H1 (cell line): ENCODE measurements around the gene RALA. TPM values are rescaled to one million over a fixed set of nuclear protein-coding genes. Genes with fewer than 3 reads are reported as not detected.

Experiments
- CTCF ChIA-PET: fragments of 300-600 bp; sonication (Branson Sonifier 250); formaldehyde crosslinking; loops from one replicate; lab custom pipeline; 2021; ENCODE audit not compliant: partially characterized antibody; lab: Charles Lee
- POLR2A ChIA-PET: fragments of 300-600 bp; sonication (Branson Sonifier 250); formaldehyde crosslinking; loops from one replicate; lab custom pipeline; 2021; ENCODE audit warnings: inconsistent platforms; ENCODE audit not compliant: partially characterized antibody; lab: Charles Lee
- DNase-seq, 2 experiments: peaks; one replicate each; pipeline versions ENCODE4 v3.0.0 to v3.0.0-alpha.2; 2010 to 2022; ENCODE audit warnings: low spot score in 2 of 2, low read depth in 1 of 2, mixed read lengths in 1 of 2
- FAIRE-seq: peaks from 2 replicates; lab custom pipeline; 2011; peaks lifted over from hg19 to GRCh38; lab: Jason Lieb, UNC
- H2AFZ ChIP-seq: 2 replicates; pipeline ENCODE4 v1.8.1; 2012; ENCODE audit warnings: low read length, inconsistent platforms
- H2AK5ac ChIP-seq: 2 replicates; pipeline ENCODE4 v1.6.1; 2013; ENCODE audit warnings: low read depth, low read length
- H2BK120ac ChIP-seq: replicated peaks from 2 replicates; pipeline ENCODE3; 2013; ENCODE audit warnings: low read depth, low read length, inconsistent platforms
- H2BK12ac ChIP-seq: 2 replicates; pipeline ENCODE4 v1.6.1; 2013; ENCODE audit warnings: low read depth, low read length
- H2BK15ac ChIP-seq: 2 replicates; pipeline ENCODE4 v1.6.1; 2013; ENCODE audit warnings: low read length
- H2BK20ac ChIP-seq: 2 replicates; pipeline ENCODE4 v1.6.1; 2013; ENCODE audit warnings: low read length
- H2BK5ac ChIP-seq: 2 replicates; pipeline ENCODE4 v1.6.1; 2013; ENCODE audit warnings: low read depth, low read length
- H3K14ac ChIP-seq: 2 replicates; pipeline ENCODE4 v1.6.1; 2013; ENCODE audit warnings: inconsistent platforms; ENCODE audit not compliant: insufficient read length
- H3K18ac ChIP-seq: 2 replicates; pipeline ENCODE4 v1.6.1; 2013; ENCODE audit warnings: low read length; ENCODE audit errors: extremely low read depth
- H3K23ac ChIP-seq: 2 replicates; pipeline ENCODE4 v1.6.1; 2013; ENCODE audit warnings: inconsistent platforms; ENCODE audit not compliant: insufficient read length
- H3K23me2 ChIP-seq: 2 replicates; pipeline ENCODE4 v1.6.1; 2013; ENCODE audit warnings: low read depth, low read length
- H3K27ac ChIP-seq: 2 replicates; pipeline ENCODE4 v1.6.1; 2011; ENCODE audit warnings: low read depth, low read length, inconsistent platforms
- H3K27me3 ChIP-seq, 4 experiments: replicated peaks in 1 of 4; 1 replicate in 1 of 4; 2 replicates in 3 of 4; pipeline versions ENCODE4 v1.6.1 to v1.8.1; 2011 to 2013; ENCODE audit warnings: low read length in 3 of 4, mild to moderate bottlenecking in 3 of 4, inconsistent platforms in 2 of 4, mixed read lengths in 2 of 4, moderate library complexity in 1 of 4; ENCODE audit not compliant: control insufficient read depth in 3 of 4, insufficient read depth in 3 of 4; ENCODE audit errors: extremely low read depth in 1 of 4
- H3K36me3 ChIP-seq, 4 experiments: 2 replicates each; pipeline versions ENCODE4 v1.6.1 to v1.8.1; 2011 to 2013; ENCODE audit warnings: mild to moderate bottlenecking in 4 of 4, low read length in 3 of 4, moderate library complexity in 2 of 4, control low read depth in 1 of 4, inconsistent platforms in 1 of 4; ENCODE audit not compliant: insufficient read depth in 4 of 4, control insufficient read depth in 2 of 4
- H3K4ac ChIP-seq: replicated peaks from 2 replicates; pipeline ENCODE3; 2013; ENCODE audit warnings: low read length, low read depth, mixed read lengths, inconsistent platforms; ENCODE audit not compliant: insufficient read length
- H3K4me1 ChIP-seq, 4 experiments: replicated peaks in 1 of 4; 1 replicate in 1 of 4; 2 replicates in 3 of 4; pipeline versions ENCODE4 v1.6.1 to v1.8.1; 2011 to 2013; ENCODE audit warnings: low read length in 3 of 4, inconsistent platforms in 2 of 4, mixed read lengths in 1 of 4; ENCODE audit not compliant: insufficient read depth in 4 of 4, control insufficient read depth in 3 of 4
- H3K4me2 ChIP-seq, 2 experiments: 2 replicates each; pipeline versions ENCODE4 v1.6.1 to v1.8.1; 2011 to 2013; ENCODE audit warnings: low read depth in 2 of 2, low read length in 2 of 2, control low read depth in 1 of 2, inconsistent platforms in 1 of 2, mild to moderate bottlenecking in 1 of 2; ENCODE audit not compliant: insufficient read depth in 1 of 2
- H3K4me3 ChIP-seq, 4 experiments: fragments of 200-600, 300-600 bp in 1 of 4; sonication (generic), shearing (Covaris generic), sonication (Bioruptor Twin) in 1 of 4; 2 replicates each; pipeline versions ENCODE4 v1.5.1 to v1.8.1; 2011 to 2016; ENCODE audit warnings: low read length in 4 of 4, low read depth in 3 of 4, control low read depth in 2 of 4, inconsistent platforms in 2 of 4, mild to moderate bottlenecking in 2 of 4, mixed read lengths in 1 of 4, moderate library complexity in 1 of 4; ENCODE audit not compliant: insufficient read depth in 2 of 4; ENCODE audit errors: extremely low read depth in 1 of 4
- H3K56ac ChIP-seq: replicated peaks from 2 replicates; pipeline ENCODE3; 2013; ENCODE audit warnings: low read depth, mild to moderate bottlenecking, mixed read lengths, low read length, inconsistent platforms; ENCODE audit not compliant: insufficient read length
- H3K79me1 ChIP-seq: 2 replicates; pipeline ENCODE4 v1.6.1; 2013; ENCODE audit warnings: low read depth, low read length, control low read depth
- H3K79me2 ChIP-seq, 2 experiments: 2 replicates each; pipeline versions ENCODE4 v1.6.1 to v1.8.1; 2012 to 2013; ENCODE audit warnings: low read length in 2 of 2, mild to moderate bottlenecking in 2 of 2, inconsistent platforms in 1 of 2; ENCODE audit not compliant: insufficient read depth in 2 of 2, control insufficient read depth in 1 of 2
- H3K9ac ChIP-seq, 4 experiments: replicated peaks in 1 of 4; 1 replicate in 1 of 4; 2 replicates in 3 of 4; pipeline versions ENCODE4 v1.6.1 to v1.8.1; 2011 to 2013; ENCODE audit warnings: low read depth in 3 of 4, low read length in 3 of 4, control low read depth in 2 of 4, mild to moderate bottlenecking in 2 of 4, moderate library complexity in 2 of 4, inconsistent platforms in 1 of 4; ENCODE audit errors: extremely low read depth in 1 of 4
- H3K9me3 ChIP-seq, 2 experiments: 2 replicates each; pipeline versions ENCODE4 v1.6.1 to v1.8.1; 2012 to 2013; ENCODE audit warnings: mild to moderate bottlenecking in 2 of 2, moderate library complexity in 2 of 2, control low read depth in 1 of 2, inconsistent platforms in 1 of 2, low read depth in 1 of 2, low read length in 1 of 2, mixed read lengths in 1 of 2; ENCODE audit not compliant: insufficient read depth in 2 of 2
- H4K20me1 ChIP-seq, 2 experiments: replicated peaks in 1 of 2; 2 replicates each; pipeline versions ENCODE3 to v1.8.1; 2011 to 2013; ENCODE audit warnings: inconsistent platforms in 2 of 2, low read length in 2 of 2, mild to moderate bottlenecking in 1 of 2; ENCODE audit not compliant: insufficient read depth in 2 of 2, control insufficient read depth in 1 of 2
- H4K5ac ChIP-seq: 2 replicates; pipeline ENCODE4 v1.6.1; 2013; ENCODE audit warnings: low read length, low read depth, mixed read lengths, inconsistent platforms; ENCODE audit not compliant: insufficient read length
- H4K8ac ChIP-seq: 2 replicates; pipeline ENCODE4 v1.8.0; 2013; ENCODE audit warnings: mild to moderate bottlenecking, moderate library complexity, low read length, inconsistent platforms; ENCODE audit not compliant: insufficient read depth; ENCODE audit errors: extremely low read depth
- H4K91ac ChIP-seq: replicated peaks from 2 replicates; pipeline ENCODE3; 2013; ENCODE audit warnings: low read length, mixed read lengths, inconsistent platforms; ENCODE audit not compliant: insufficient read length
- BRCA1 ChIP-seq: IDR thresholded peaks from 2 replicates; pipeline ENCODE4 v1.6.1; 2012; ENCODE audit warnings: low read depth, low read length, improper control_type of control experiment
- CTCF ChIP-seq, 3 experiments: IDR thresholded peaks; 1 replicate in 2 of 3; 2 replicates in 1 of 3; pipeline versions ENCODE4 v1.5.1 to v1.6.1; 2011; ENCODE audit warnings: low read length in 3 of 3, mild to moderate bottlenecking in 3 of 3, inconsistent platforms in 2 of 3, low read depth in 1 of 3, moderate library complexity in 1 of 3; ENCODE audit not compliant: insufficient read depth in 1 of 3; ENCODE audit errors: control extremely low read depth in 1 of 3
- GTF2F1 ChIP-seq: IDR thresholded peaks from 2 replicates; pipeline ENCODE4 v1.6.1; 2012; ENCODE audit warnings: low read depth, low read length, improper control_type of control experiment, borderline replicate concordance
- KDM4A ChIP-seq: IDR thresholded peaks from one replicate; pipeline ENCODE4 v1.7.1; 2012; ENCODE audit warnings: low read depth, mild to moderate bottlenecking, moderate library complexity, low read length, inconsistent platforms; ENCODE audit not compliant: severe bottlenecking
- PHF8 ChIP-seq: fragments of 200-600 bp; sonication (generic); conservative IDR thresholded peaks from 2 replicates; pipeline ENCODE4 v1.7.1; 2012; ENCODE audit warnings: low read depth, mild to moderate bottlenecking, inconsistent platforms, low read length, moderate library complexity
- POLR2AphosphoS5 ChIP-seq: IDR thresholded peaks from 2 replicates; pipeline ENCODE4 v1.6.1; 2011; ENCODE audit warnings: low read depth, low read length
- RXRA ChIP-seq: IDR thresholded peaks from 2 replicates; pipeline ENCODE4 v1.6.1; 2011; ENCODE audit warnings: low read depth, mild to moderate bottlenecking, low read length, moderate library complexity; ENCODE audit not compliant: insufficient read depth
- SP1 ChIP-seq: IDR thresholded peaks from 2 replicates; pipeline ENCODE4 v1.6.1; 2011; ENCODE audit warnings: low read depth, low read length
- SP4 ChIP-seq: IDR thresholded peaks from 2 replicates; pipeline ENCODE4 v1.6.1; 2012; ENCODE audit warnings: low read length, inconsistent platforms
- TEAD4 ChIP-seq: IDR thresholded peaks from 2 replicates; pipeline ENCODE4 v1.6.1; 2012; ENCODE audit warnings: low read depth, low read length, inconsistent platforms, mixed read lengths
- WGBS, 2 experiments: shearing (Covaris generic) in 1 of 2; methylation state at CpG; one replicate each; pipeline versions ENCODE4 v1.1.6 to v1.1.7; 2013 to 2015; ENCODE audit warnings: low lambda C conversion rate in 2 of 2, mixed read lengths in 2 of 2, inconsistent platforms in 1 of 2, low coverage in 1 of 2, missing lambda C conversion rate in 1 of 2; ENCODE audit not compliant: insufficient replicate concordance in 2 of 2, insufficient coverage in 1 of 2, insufficient read length in 1 of 2; ENCODE audit errors: extremely low coverage in 1 of 2, missing lambda C conversion rate in 1 of 2; 5-methylcytosine and 5-hydroxymethylcytosine counted together
- polyA plus RNA-seq, 7 experiments: library from polyadenylated mRNA; depleted of rRNA in 3 of 7; stranded (reverse) in 5 of 7; unstranded in 2 of 7; fragments of >200 nt in 5 of 7; fragments of 200-250 nt in 2 of 7; gene quantifications; 1 replicate in 5 of 7; 2 replicates in 1 of 7; 4 replicates in 1 of 7; pipeline versions ENCODE4 v1.2.1 to v1.2.3, GENCODE V29; 2011 to 2013; ENCODE audit warnings: missing spikeins in 2 of 7, mixed read lengths in 2 of 7
- total RNA-seq: library from RNA; stranded (reverse); fragmentation: NEBNext Ultra II Directional; extraction: Animal tissue kit (Norgen Biotek cat#: 25700); gene quantifications from 2 replicates; pipeline ENCODE4 v1.2.1, GENCODE V29; 2021
- TF ChIP-seq, protein P1 (sequence below): IDR thresholded peaks from 2 replicates; pipeline ENCODE4 v1.6.1; 2011; ENCODE audit warnings: low read depth, mild to moderate bottlenecking, low read length; ENCODE audit not compliant: insufficient read depth

The RALA gene
- total and polyA plus RNA-seq, 2 of the 8 experiments (the other 6 are each of a cell fraction or from before 2014, with no cell fraction given), result 24.1 to 72.8 TPM

DNA sequence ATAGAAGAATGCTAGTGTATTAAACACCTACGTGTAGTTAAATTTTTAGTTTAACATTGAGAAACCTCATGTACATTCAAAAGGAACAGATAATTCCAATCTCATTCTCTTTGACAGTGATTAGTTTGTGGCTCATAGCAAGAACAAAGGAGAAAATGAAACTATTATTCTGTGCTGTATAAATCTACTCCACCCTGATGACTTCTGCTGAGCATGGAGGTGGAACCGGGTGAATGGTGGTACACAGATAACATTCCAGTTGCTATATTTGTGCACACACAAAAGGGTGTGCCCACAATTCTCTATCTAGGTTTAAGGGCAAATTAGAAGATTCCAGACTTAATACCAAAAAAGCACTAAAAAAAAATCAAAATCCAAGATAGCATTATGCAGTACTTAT lies 17.0 kb upstream of the RALA start:
- Histone ChIP-seq H2BK20ac (no peak overlapping the region), H3K4me2 (no peak overlapping the region), H4K20me1 (no peaks in the 10 kb centered on the region), H3K23me2 (no peaks in the 10 kb centered on the region), H3K9me3 (no peaks in the 10 kb centered on the region; a peak in 1 of 4 replicates), H4K8ac (no peak overlapping the region), H3K79me2 (no peaks in the 10 kb centered on the region), H3K14ac (no peak overlapping the region), H3K9ac (no peak overlapping the region), H2BK5ac (no peak overlapping the region), H4K5ac (no peak overlapping the region), H2BK12ac (no peak overlapping the region), H3K4ac (no peak overlapping the region), H2BK120ac (no peak overlapping the region), H2AFZ (no peak overlapping the region), H3K4me3 (no peak overlapping the region), H2AK5ac (no peak overlapping the region), H3K79me1 (no peaks in the 10 kb centered on the region), H3K23ac (no peak overlapping the region), H3K18ac (no peak overlapping the region), H2BK15ac (no peak overlapping the region), H3K27ac (no peak overlapping the region), H4K91ac (no peak overlapping the region), H3K27me3 (peaks cover 0 to 10% (median 6%) of the 10 kb centered on the region in 4 experiments; a peak in 4 of 7 replicates), H3K4me1 (peaks cover 0 to 4% (median 2%) of the 10 kb centered on the region in 4 experiments; a peak in 4 of 7 replicates), H3K56ac (no peak overlapping the region), H3K36me3 (no peaks in the 10 kb centered on the region)
- WGBS, 2 experiments, result 88% methylated on average over 2 of the region's 2 CpGs; no CpG with 5 or more reads in 1 of the 2 experiments
- POLR2A ChIA-PET, result interaction anchor here (1.8 kb wide), 1 partner anchor 16 kb away, joined by 7 read pairs; the partner anchor contains the start of gene RALA
- DNase-seq, result no peak
- CTCF ChIA-PET, result interaction anchor here (1.3 to 1.7 kb wide), 2 partner anchors 135 to 141 kb away, joined by 3 to 4 read pairs; no protein-coding TSS in a partner anchor
- no peak for FAIRE-seq
- TF ChIP-seq RXRA (no peak), GTF2F1 (no peak), KDM4A (no peak), TEAD4 (no peak), SP4 (no peak), SP1 (no peak), POLR2AphosphoS5 (no peak), CTCF (IDR thresholded peaks at IDR 0.05; ENCODE audit: control extremely low read depth in 1 of 3, insufficient read depth in 1 of 3, low read depth in 1 of 3, low read length in 3 of 3) (no peak), PHF8 (no peak), BRCA1 (no peak)
- TF ChIP-seq, protein P1, sequence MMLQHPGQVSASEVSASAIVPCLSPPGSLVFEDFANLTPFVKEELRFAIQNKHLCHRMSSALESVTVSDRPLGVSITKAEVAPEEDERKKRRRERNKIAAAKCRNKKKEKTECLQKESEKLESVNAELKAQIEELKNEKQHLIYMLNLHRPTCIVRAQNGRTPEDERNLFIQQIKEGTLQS, result no peak
